GM18499 (cell line): ENCODE measurements around the gene LZTS2.

Experiments used
- ATAC-seq: cut with Tn5 transposase; IDR thresholded peaks from one replicate; pipeline ENCODE4 v1.9.1; 2021; ENCODE audit warnings: moderate number of reproducible peaks; ENCODE audit not compliant: insufficient read depth, unreplicated experiment

Gene LZTS2

DNA sequence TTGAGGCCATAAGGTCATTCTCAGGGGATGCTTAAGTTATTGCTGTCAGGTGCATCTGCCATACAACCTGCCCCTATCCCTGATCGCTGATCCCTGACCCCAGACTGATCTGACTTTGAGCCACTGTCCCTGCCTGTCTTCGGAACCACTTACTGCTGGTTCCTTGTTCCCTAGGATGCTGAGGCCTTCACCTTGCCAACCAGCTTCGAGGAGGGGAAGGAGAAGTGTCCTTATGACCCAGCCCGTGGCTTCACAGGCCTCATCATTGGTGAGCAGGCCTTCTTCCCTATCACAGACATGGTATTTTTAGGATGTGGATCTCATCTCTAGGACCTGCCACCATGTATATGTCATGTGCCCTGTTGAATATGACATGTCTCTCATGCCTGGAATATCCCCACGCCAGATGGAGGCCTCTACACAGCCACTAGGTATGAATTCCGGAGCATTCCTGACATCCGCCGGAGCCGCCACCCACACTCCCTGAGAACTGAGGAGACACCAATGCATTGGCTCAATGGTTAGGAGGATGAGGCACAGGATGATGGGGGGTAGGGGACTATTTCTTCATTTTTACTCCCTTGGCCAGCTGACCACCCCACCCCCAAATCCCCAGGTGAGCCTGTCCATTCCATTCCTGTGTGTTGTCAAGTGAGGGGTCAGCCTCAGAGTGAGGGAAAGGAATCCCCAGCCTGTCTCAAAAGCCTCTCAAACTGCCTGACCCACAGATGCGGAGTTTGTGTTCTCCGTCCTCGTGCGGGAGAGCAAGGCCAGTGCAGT lies 21.3 kb upstream of the LZTS2 start:
- no peak for ATAC-seq

GRCh38 chr10:100978901-100979195 lies 20.8 kb upstream of the LZTS2 start:
- no peak for ATAC-seq

GRCh38 chr10:100979791-100980272 lies 19.8 kb upstream of the LZTS2 start:
- no peak for ATAC-seq

GRCh38 chr10:100980311-100980710 lies 19.3 kb upstream of the LZTS2 start:
- no peak for ATAC-seq

DNA sequence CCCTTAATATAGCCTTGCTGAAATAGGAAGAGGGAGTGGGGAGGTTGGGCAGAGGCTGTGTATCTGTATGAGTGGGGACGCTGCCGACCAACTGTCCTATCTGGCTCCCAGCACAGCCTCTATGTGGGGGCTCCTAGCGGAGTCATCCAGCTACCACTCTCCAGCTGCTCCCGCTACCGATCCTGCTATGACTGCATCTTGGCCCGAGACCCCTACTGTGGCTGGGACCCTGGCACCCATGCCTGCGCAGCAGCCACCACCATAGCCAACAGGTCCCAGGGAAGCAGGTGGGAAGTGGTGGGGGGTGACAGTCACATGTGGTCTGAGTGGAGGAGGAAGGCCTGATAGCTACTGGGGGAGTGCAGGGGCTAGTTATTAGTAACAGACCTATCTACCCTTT lies 18.9 kb upstream of the LZTS2 start:
- no peak for ATAC-seq

GRCh38 chr10:100981178-100981772 lies 18.3 kb upstream of the LZTS2 start:
- ATAC-seq: no peak

GRCh38 chr10:100982916-100983830 lies 16.4 kb upstream of the LZTS2 start:
- ATAC-seq: no peak

- ATAC-seq: no peak
These were observed 15.5 kb upstream of the LZTS2 start for GRCh38 chr10:100983868-100984671.

DNA sequence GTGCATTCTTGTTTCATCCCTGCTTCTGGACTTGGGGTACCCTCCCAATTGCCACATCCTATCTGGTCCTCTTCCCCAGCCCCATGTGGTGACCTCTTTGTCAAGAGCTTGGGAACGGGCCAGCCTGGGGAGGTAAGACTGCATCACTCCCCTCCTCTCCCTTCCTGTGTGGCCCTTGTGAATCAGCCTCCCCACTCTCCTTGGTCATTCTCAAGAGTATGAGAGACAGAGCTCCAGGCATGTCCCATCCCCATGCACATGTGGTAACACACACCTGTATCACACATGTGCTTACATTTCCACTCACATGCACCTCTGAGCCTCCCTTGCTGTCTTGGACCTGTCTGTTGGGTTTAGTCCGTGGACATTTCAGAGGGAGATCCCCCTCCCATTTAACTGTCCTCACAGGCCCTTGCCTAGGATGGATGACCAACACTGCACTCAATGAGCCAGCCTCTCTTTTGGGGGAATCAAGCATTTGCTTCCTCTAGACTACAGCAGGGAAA lies 14.9 kb upstream of the LZTS2 start:
- ATAC-seq: no peak

DNA sequence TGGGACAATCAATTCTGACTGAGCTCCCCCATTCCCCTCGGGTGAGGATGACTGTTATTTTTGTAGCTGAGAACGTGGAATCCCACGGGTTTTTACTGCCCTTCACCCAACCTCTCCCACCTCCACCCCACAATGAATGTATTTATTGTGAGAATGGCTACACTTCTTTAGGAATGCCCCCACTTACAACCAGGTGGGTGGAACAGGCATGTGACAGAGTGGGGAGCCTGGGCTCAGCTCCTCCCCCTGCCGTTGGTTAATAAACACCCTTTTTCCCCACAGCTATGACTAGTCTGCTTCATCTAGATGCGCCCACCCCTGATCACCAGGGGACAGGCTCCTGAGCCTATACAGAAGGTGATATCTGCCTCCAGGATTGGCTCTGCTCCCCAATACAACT lies 14.3 kb upstream of the LZTS2 start:
- ATAC-seq: no peak

- no peak for ATAC-seq
These were observed 13.0 kb upstream of the LZTS2 start for GRCh38 chr10:100986623-100986951.

GRCh38 chr10:100986952-100987684 lies 12.5 kb upstream of the LZTS2 start, which contains the start of the genes MRPL43 and TWNK:
TSS of gene MRPL43 (minus strand) at chr10:100987497. CDS start at chr10:100987443, 54 bp downstream.
TSS of gene TWNK (plus strand) at chr10:100987543. CDS start at chr10:100988211, 668 bp downstream.
- no peak for ATAC-seq

GRCh38 chr10:100987685-100988049 lies 11.9 kb upstream of the LZTS2 start:
- no peak for ATAC-seq

GRCh38 chr10:100988166-100988565 lies 11.4 kb upstream of the LZTS2 start:
- no peak for ATAC-seq

DNA sequence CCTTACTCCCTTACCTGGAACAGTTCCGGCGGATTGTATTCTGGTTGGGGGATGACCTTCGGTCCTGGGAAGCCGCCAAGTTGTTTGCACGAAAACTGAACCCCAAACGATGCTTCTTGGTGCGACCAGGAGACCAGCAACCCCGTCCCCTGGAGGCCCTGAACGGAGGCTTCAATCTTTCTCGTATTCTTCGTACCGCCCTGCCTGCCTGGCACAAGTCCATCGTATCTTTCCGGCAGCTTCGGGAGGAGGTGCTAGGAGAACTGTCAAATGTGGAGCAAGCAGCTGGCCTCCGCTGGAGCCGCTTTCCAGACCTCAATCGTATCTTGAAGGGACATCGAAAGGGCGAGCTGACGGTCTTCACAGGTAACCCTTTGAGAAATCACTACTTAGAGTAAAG lies 10.5 kb upstream of the LZTS2 start:
- ATAC-seq: no peak

DNA sequence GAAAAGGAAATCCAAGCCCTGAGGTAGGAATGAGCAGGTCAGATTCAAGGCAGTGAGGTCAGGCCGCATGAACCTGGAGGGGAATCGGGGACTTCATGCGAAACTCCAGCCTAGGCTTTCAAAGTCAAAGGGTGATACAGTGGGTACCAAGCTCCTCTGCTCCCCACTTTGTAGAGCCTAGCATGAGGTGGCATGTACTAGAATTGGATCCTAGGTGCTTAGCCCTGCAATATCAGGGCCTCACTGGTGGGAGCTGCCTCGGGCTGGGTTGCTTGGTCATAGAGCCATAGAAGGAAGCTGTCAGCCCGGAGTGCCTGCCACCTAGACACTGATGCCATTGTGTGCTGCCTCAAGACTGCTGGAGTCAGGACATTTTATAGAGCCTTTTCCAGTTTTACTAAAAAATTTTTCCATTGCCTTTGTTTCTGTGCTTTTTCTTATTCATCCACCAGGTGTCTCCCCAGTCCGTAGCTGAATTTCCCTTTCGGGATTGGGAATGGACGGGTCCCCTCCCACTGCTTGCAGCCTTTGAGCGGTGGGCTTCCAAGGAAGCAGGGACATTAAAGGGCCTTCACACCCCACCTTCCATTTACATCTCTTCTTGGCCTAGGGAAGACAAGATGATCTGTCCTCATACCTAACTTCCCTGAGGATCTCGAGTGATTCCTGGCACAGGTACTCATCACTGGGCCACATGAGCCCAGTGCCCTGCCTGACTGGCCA lies 5.5 kb upstream of the LZTS2 start:
- no peak for ATAC-seq

GRCh38 chr10:100995181-100995580 lies 4.4 kb upstream of the LZTS2 start:
- ATAC-seq: no peak

GRCh38 chr10:100996678-100997359 lies 2.8 kb upstream of the LZTS2 start:
- no peak for ATAC-seq
